ENCODE data around the gene ROR1.

Gene ROR1

GRCh38 chr1:63828322-63829044 is 54.7 kb downstream of the ROR1 start:
- H3K4me3 ChIP-seq (ENCODE audit: low read length) = no peak overlapping the region
- no peak for TF ChIP-seq CTCF (IDR thresholded peaks at IDR 0.05; ENCODE audit: insufficient read depth, low read depth, low read length, missing control alignments)
- no peak for DNase-seq (ENCODE audit: low read depth)

- no peak overlapping the region for H3K4me3 ChIP-seq (ENCODE audit: low read length)
- TF ChIP-seq CTCF (IDR thresholded peaks at IDR 0.05; ENCODE audit: insufficient read depth, low read depth, low read length, missing control alignments) = no peak
- DNase-seq (ENCODE audit: low read depth) = no peak
These were observed 55.8 kb downstream of the ROR1 start for GRCh38 chr1:63829349-63830327.

- no peak for TF ChIP-seq CTCF (IDR thresholded peaks at IDR 0.05; ENCODE audit: insufficient read depth, low read depth, low read length, missing control alignments)
- DNase-seq (ENCODE audit: low read depth) = no peak
- no peak overlapping the region for H3K4me3 ChIP-seq (ENCODE audit: low read length)
These were observed 57.6 kb downstream of the ROR1 start for GRCh38 chr1:63831409-63831808.

- TF ChIP-seq CTCF (IDR thresholded peaks at IDR 0.05; ENCODE audit: insufficient read depth, low read depth, low read length, missing control alignments) = no peak
- DNase-seq (ENCODE audit: low read depth) = no peak
- no peak overlapping the region for H3K4me3 ChIP-seq (ENCODE audit: low read length)
These were observed 59.7 kb downstream of the ROR1 start for GRCh38 chr1:63833363-63834119.

GRCh38 chr1:63835128-63835527 is 61.3 kb downstream of the ROR1 start:
- peak; percentile 31 for DNase-seq (ENCODE audit: low read depth)
- H3K4me3 ChIP-seq (ENCODE audit: low read length) = no peak overlapping the region
- TF ChIP-seq CTCF (IDR thresholded peaks at IDR 0.05; ENCODE audit: insufficient read depth, low read depth, low read length, missing control alignments) = no peak

GRCh38 chr1:63836374-63836773 is 62.6 kb downstream of the ROR1 start:
- no peak for TF ChIP-seq CTCF (IDR thresholded peaks at IDR 0.05; ENCODE audit: insufficient read depth, low read depth, low read length, missing control alignments)
- no peak for DNase-seq (ENCODE audit: low read depth)
- H3K4me3 ChIP-seq (ENCODE audit: low read length) = no peak overlapping the region

Data from epithelial cell of esophagus (primary cell).